ENCODE measurements around the gene GPAM. TPM values are rescaled to one million over a fixed set of nuclear protein-coding genes. Genes with fewer than 3 reads are reported as not detected.

GPAM gene
- polyA plus RNA-seq, 1 of the 3 experiments (the other 2 are of a cell fraction), result 2.1 TPM

DNA sequence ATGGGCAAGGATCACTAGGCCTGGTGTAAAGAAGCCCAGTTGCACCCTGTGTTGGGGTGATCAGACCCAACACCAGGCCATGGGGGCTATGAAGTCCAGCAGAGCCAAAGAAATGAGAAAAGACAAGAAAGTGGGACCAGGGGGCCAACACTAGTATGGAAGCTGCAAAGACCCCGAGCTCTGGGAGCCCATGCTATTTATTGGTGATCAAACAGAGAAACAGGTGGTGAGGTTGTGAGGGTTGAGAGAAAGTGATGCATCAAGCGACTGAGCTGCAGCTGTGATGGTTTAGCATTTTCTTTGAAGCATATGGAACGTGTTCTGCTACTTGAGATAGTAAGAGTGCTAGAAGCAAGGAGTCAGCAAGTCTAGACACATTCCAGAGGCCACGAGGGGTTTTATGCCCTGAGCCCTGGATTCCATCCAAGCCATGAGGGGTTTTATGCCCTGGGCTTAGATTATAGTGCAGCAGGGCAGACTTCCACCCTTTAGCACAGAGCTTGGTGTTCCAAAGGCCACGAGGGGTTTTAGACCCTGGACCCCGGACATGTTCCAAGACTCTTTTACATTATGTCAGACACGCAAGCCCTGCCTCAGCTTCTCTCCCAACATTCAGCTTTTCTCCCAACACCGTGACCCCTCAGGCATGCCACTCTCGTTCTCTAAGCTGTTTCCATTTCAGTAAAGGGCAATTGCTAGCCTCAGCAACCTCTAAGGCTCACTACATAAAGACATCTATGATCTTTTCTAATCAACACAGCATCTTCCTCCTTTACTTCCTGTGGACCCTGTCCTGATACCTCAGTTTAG is 43.1 kb upstream of the GPAM start:
- H3K4me2 ChIP-seq, result no peak overlapping the region
- no peak overlapping the region for H3K9ac ChIP-seq
- H3K36me3 ChIP-seq (replicated peaks in 1 of 2; ENCODE audit: control insufficient read depth in 1 of 2, insufficient read depth in 2 of 2, low read length in 1 of 2), result no peaks in the 10 kb centered on the region
- no peak overlapping the region; a peak in 1 of 4 replicates for H3K4me3 ChIP-seq (ENCODE audit: low read depth in 2 of 2, low read length in 1 of 2)
- H3F3A ChIP-seq (replicated peaks; ENCODE audit: insufficient read depth), result no peaks in the 10 kb centered on the region
- peaks cover 0 to 6% of the 10 kb centered on the region in 2 experiments; a peak in 1 of 4 replicates for H3K4me1 ChIP-seq (ENCODE audit: control insufficient read depth in 1 of 2, insufficient read depth in 2 of 2, low read depth in 1 of 2, low read length in 1 of 2)
- no peak overlapping the region for H3K27ac ChIP-seq (ENCODE audit: low read depth in 2 of 2, low read length in 1 of 2)
- no peaks in the 10 kb centered on the region for H4K20me1 ChIP-seq (ENCODE audit: insufficient read depth)
- CTCF ChIA-PET, result interaction anchor here (0.7 to 1.1 kb wide), 2 partner anchors 9 to 87 kb away, joined by 3 to 4 read pairs; no protein-coding TSS in a partner anchor
- WGBS (ENCODE audit: low lambda C conversion rate), result 18% methylated on average over 9 of the region's 9 CpGs
- H2AFZ ChIP-seq (ENCODE audit: low read depth), result no peak overlapping the region
- H3K9me2 ChIP-seq, result no peaks in the 10 kb centered on the region
- no peak for DNase-seq
- TF ChIP-seq NFIC (IDR thresholded peaks at IDR 0.05; ENCODE audit: borderline replicate concordance), result no peak
- no peak for TF ChIP-seq MEF2A (IDR thresholded peaks at IDR 0.05; ENCODE audit: borderline replicate concordance, low read depth)
- TF ChIP-seq NRF1 (IDR thresholded peaks at IDR 0.05; ENCODE audit: low read depth, low read length), result no peak
- TF ChIP-seq TCF12 (IDR thresholded peaks at IDR 0.05), result no peak
- TF ChIP-seq EP300 (IDR thresholded peaks at IDR 0.05; ENCODE audit: borderline replicate concordance in 1 of 2, low read depth in 1 of 2, low read length in 1 of 2), result no peak
- no peak for TF ChIP-seq JUND (IDR thresholded peaks at IDR 0.05)
- TF ChIP-seq PBX3 (IDR thresholded peaks at IDR 0.05), result no peak
- no peak for TF ChIP-seq TAF1 (IDR thresholded peaks at IDR 0.05; ENCODE audit: borderline replicate concordance, low read depth, low read length)
- no peak for TF ChIP-seq RFX5 (IDR thresholded peaks at IDR 0.05; ENCODE audit: low read length)
- POLR2A ChIA-PET, result interaction anchor here (1.4 kb wide), 1 partner anchor 11 kb away, joined by 3 read pairs; no protein-coding TSS in a partner anchor
- H3K79me2 ChIP-seq (ENCODE audit: insufficient read depth), result no peaks in the 10 kb centered on the region
- no peaks in the 10 kb centered on the region for H3K27me3 ChIP-seq (ENCODE audit: insufficient read depth)
- no peaks in the 10 kb centered on the region for H3K9me3 ChIP-seq

- 31% methylated on average over 4 of the region's 4 CpGs for WGBS (ENCODE audit: low lambda C conversion rate)
- Histone ChIP-seq H3F3A (replicated peaks; ENCODE audit: insufficient read depth) (no peaks in the 10 kb centered on the region), H3K4me3 (ENCODE audit: low read depth in 2 of 2, low read length in 1 of 2) (no peak overlapping the region; a peak in 1 of 4 replicates), H3K27me3 (ENCODE audit: insufficient read depth) (no peaks in the 10 kb centered on the region), H3K4me2 (no peak overlapping the region), H3K79me2 (ENCODE audit: insufficient read depth) (no peaks in the 10 kb centered on the region), H3K27ac (ENCODE audit: low read depth in 2 of 2, low read length in 1 of 2) (no peak overlapping the region), H3K36me3 (replicated peaks in 1 of 2; ENCODE audit: control insufficient read depth in 1 of 2, insufficient read depth in 2 of 2, low read length in 1 of 2) (no peaks in the 10 kb centered on the region), H2AFZ (ENCODE audit: low read depth) (no peak overlapping the region), H3K9me2 (no peaks in the 10 kb centered on the region), H3K4me1 (ENCODE audit: control insufficient read depth in 1 of 2, insufficient read depth in 2 of 2, low read depth in 1 of 2, low read length in 1 of 2) (no peaks in the 10 kb centered on the region), H4K20me1 (ENCODE audit: insufficient read depth) (no peaks in the 10 kb centered on the region), H3K9me3 (no peaks in the 10 kb centered on the region), H3K9ac (no peak overlapping the region)
- TF ChIP-seq NRF1 (IDR thresholded peaks at IDR 0.05; ENCODE audit: low read depth, low read length) (no peak), GATA2 (CRISPR knock-in tag; IDR thresholded peaks at IDR 0.05) (no peak), CHD2 (IDR thresholded peaks at IDR 0.05; ENCODE audit: low read length, partially characterized antibody) (no peak), EZH2phosphoT487 (IDR thresholded peaks at IDR 0.05; ENCODE audit: borderline replicate concordance, low read depth) (no peak), SIN3A (IDR thresholded peaks at IDR 0.05; ENCODE audit: borderline replicate concordance, low read depth, low read length) (no peak), ELF1 (IDR thresholded peaks at IDR 0.05) (no peak), FOXJ3 (CRISPR knock-in tag; IDR thresholded peaks at IDR 0.05) (no peak), TEAD4 (IDR thresholded peaks at IDR 0.05; ENCODE audit: borderline replicate concordance, insufficient read depth) (no peak), EP300 (IDR thresholded peaks at IDR 0.05; ENCODE audit: borderline replicate concordance in 1 of 2, low read depth in 1 of 2, low read length in 1 of 2) (no peak), RAD21 (IDR thresholded peaks at IDR 0.05; ENCODE audit: low read length) (no peak), RCOR1 (IDR thresholded peaks at IDR 0.05; ENCODE audit: low read length) (no peak), GABPA (IDR thresholded peaks at IDR 0.05; ENCODE audit: low read depth) (no peak)
- DNase-seq, result no peak
- POLR2A ChIA-PET, result interaction anchor here (1.4 kb wide), 1 partner anchor 11 kb away, joined by 3 read pairs; no protein-coding TSS in a partner anchor
- CTCF ChIA-PET, result interaction anchor here (1.1 kb wide), 1 partner anchor 86 kb away, joined by 4 read pairs; no protein-coding TSS in a partner anchor
Measured at GRCh38 chr10:112225771-112226438, 42.3 kb upstream of the GPAM start.

Data from SK-N-SH (cell line).